DMS 273 treated with DMSO at 0.1 percent for 48 hours (cell line): Measurements from ENCODE around the gene ST6GAL1.
"Not testable (repeated sequence)": the region's sequence is repeated elsewhere in the genome, so short reads cannot be mapped to it uniquely, and the experiment has no call there.

Source experiments
- DNase-seq: peaks from one replicate; lab custom pipeline; 2025; lab: John Stamatoyannopoulos, UW

Gene ST6GAL1

GRCh38 chr3:187021748-187022402 is 91.5 kb downstream of the ST6GAL1 start:
- DNase-seq: no peak

GRCh38 chr3:187022403-187023029 is 92.2 kb downstream of the ST6GAL1 start:
- DNase-seq: no peak

GRCh38 chr3:187023340-187023739 is 93.0 kb downstream of the ST6GAL1 start:
- not testable (repeated sequence) for DNase-seq

- DNase-seq: no peak
Measured at GRCh38 chr3:187024536-187025226, 94.4 kb downstream of the ST6GAL1 start.

- no peak for DNase-seq
Measured at GRCh38 chr3:187025254-187025655, 94.9 kb downstream of the ST6GAL1 start.

GRCh38 chr3:187025656-187026316 is 95.5 kb downstream of the ST6GAL1 start:
- DNase-seq: no peak

GRCh38 chr3:187026317-187026670 is 96.0 kb downstream of the ST6GAL1 start:
- DNase-seq: no peak

GRCh38 chr3:187027531-187028278 is 97.4 kb downstream of the ST6GAL1 start:
- no peak for DNase-seq

- DNase-seq: no peak
Measured at GRCh38 chr3:187031934-187032333, 101.6 kb downstream of the ST6GAL1 start.

GRCh38 chr3:187036394-187036793 is 106.1 kb downstream of the ST6GAL1 start:
- DNase-seq: no peak

- DNase-seq: no peak
Measured at GRCh38 chr3:187039100-187039722, 108.9 kb downstream of the ST6GAL1 start.

- DNase-seq: no peak
Measured at GRCh38 chr3:187039723-187040414, 109.5 kb downstream of the ST6GAL1 start.

GRCh38 chr3:187040516-187041361 is 110.4 kb downstream of the ST6GAL1 start:
- DNase-seq: no peak

GRCh38 chr3:187041362-187042307 is 111.3 kb downstream of the ST6GAL1 start:
- no peak for DNase-seq

- DNase-seq: no peak
Measured at GRCh38 chr3:187042346-187042745, 112.0 kb downstream of the ST6GAL1 start.

- no peak for DNase-seq
Measured at GRCh38 chr3:187042874-187043458, 112.6 kb downstream of the ST6GAL1 start.

GRCh38 chr3:187044206-187044605 is 113.9 kb downstream of the ST6GAL1 start:
- DNase-seq: no peak

- no peak for DNase-seq
Measured at GRCh38 chr3:187044867-187045552, 114.7 kb downstream of the ST6GAL1 start.
